HepG2 (cell line): ENCODE results near the gene ERF. TPM values are rescaled to one million over a fixed set of nuclear protein-coding genes. Genes with fewer than 3 reads are reported as not detected.
A peak's percentile ranks its signal among the peaks of the same experiment; 100 is the strongest.

ENCODE experiments used
- CC2D1A ChIP-seq: sonication (generic); formaldehyde crosslinking; IDR thresholded peaks from 2 replicates; pipeline ENCODE4 v1.8.1; 2023; ENCODE audit warnings: mild to moderate bottlenecking, missing genetic modification reagents
- FOXA1 ChIP-seq, 2 experiments: fragments of 450-650 bp in 1 of 2; sonication (generic) in 1 of 2; formaldehyde crosslinking in 1 of 2; IDR thresholded peaks; 2 replicates each; pipeline versions ENCODE4 v1.4.0 to v1.6.1; 2016 to 2020; ENCODE audit warnings: missing genetic modification reagents in 1 of 2
- FOXO1 ChIP-seq: sonication (generic); formaldehyde crosslinking; IDR thresholded peaks from 2 replicates; pipeline ENCODE4 v1.4.0; 2020; ENCODE audit warnings: missing genetic modification reagents
- HDAC6 ChIP-seq: fragments of 200-600 bp; sonication (generic); IDR thresholded peaks from 2 replicates; pipeline ENCODE4 v1.7.0; 2017; ENCODE audit warnings: mild to moderate bottlenecking, antibody characterized with exemption, low read length, low read depth
- NFE2 ChIP-seq: sonication (generic); formaldehyde crosslinking; IDR thresholded peaks from 2 replicates; pipeline ENCODE4 v1.4.0; 2020; ENCODE audit warnings: missing genetic modification reagents
- NPAS2 ChIP-seq: sonication (generic); formaldehyde crosslinking; IDR thresholded peaks from 2 replicates; pipeline ENCODE4 v1.8.0; 2022; ENCODE audit warnings: mild to moderate bottlenecking, missing genetic modification reagents, borderline replicate concordance
- RAD51 ChIP-seq: fragments of 450-650 bp; IDR thresholded peaks from 2 replicates; pipeline ENCODE4 v1.6.1; 2016; ENCODE audit warnings: borderline replicate concordance
- ZBTB42 ChIP-seq: sonication (generic); formaldehyde crosslinking; IDR thresholded peaks from 2 replicates; pipeline ENCODE4 v1.5.0; 2020; ENCODE audit warnings: mild to moderate bottlenecking, missing genetic modification reagents
- ZNF143 ChIP-seq: sonication (generic); formaldehyde crosslinking; IDR thresholded peaks from 2 replicates; pipeline ENCODE4 v1.4.0; 2020; ENCODE audit warnings: missing genetic modification reagents
- ZNF552 ChIP-seq: sonication (generic); formaldehyde crosslinking; IDR thresholded peaks from 2 replicates; pipeline ENCODE4 v1.9.0; 2022; ENCODE audit warnings: missing genetic modification reagents, mild to moderate bottlenecking, borderline replicate concordance
- ZSCAN20 ChIP-seq: sonication (generic); formaldehyde crosslinking; IDR thresholded peaks from 2 replicates; pipeline ENCODE4 v1.4.0; 2020; ENCODE audit warnings: missing genetic modification reagents, mild to moderate bottlenecking, borderline replicate concordance
- ZSCAN29 ChIP-seq: sonication (generic); formaldehyde crosslinking; conservative IDR thresholded peaks from 2 replicates; pipeline ENCODE4 v1.4.0; 2020; ENCODE audit warnings: mild to moderate bottlenecking, missing genetic modification reagents
- polyA plus RNA-seq, 8 experiments: library from polyadenylated mRNA; depleted of rRNA in 3 of 8; stranded (reverse) in 7 of 8; unstranded in 1 of 8; fragments of >200 nt; fragmentation: Illumina TruSeq in 4 of 8; extraction: Trizol in 4 of 8; gene quantifications; 2 replicates each; pipeline versions ENCODE4 v1.2.1 to v1.2.3, GENCODE V29; 2011 to 2016; ENCODE audit warnings: low read depth in 4 of 8, missing spikeins in 1 of 8, mixed read lengths in 1 of 8; ENCODE audit not compliant: insufficient read depth in 1 of 8
- total RNA-seq, 5 experiments: library from RNA; depleted of rRNA; stranded (reverse); fragments of >200 nt; fragmentation: Illumina TruSeq; extraction: Trizol; gene quantifications; 2 replicates each; pipeline ENCODE4 v1.2.3, GENCODE V29; 2016; ENCODE audit warnings: low read depth in 1 of 5
- TF ChIP-seq, protein P1 (sequence below): sonication (generic); formaldehyde crosslinking; IDR thresholded peaks from 2 replicates; pipeline ENCODE4 v1.5.0; 2020; ENCODE audit warnings: missing genetic modification reagents
- TF ChIP-seq, protein P2 (sequence below): sonication (generic); formaldehyde crosslinking; IDR thresholded peaks from 2 replicates; pipeline ENCODE4 v1.4.0; 2020; ENCODE audit warnings: missing genetic modification reagents, borderline replicate concordance
- TF ChIP-seq, protein P3 (sequence below): sonication (generic); formaldehyde crosslinking; IDR thresholded peaks from 2 replicates; pipeline ENCODE4 v1.4.0; 2020; ENCODE audit warnings: missing genetic modification reagents, mild to moderate bottlenecking, borderline replicate concordance
- TF ChIP-seq, protein P4 (sequence below): IDR thresholded peaks from 2 replicates; pipeline ENCODE4 v1.6.1; 2016; ENCODE audit warnings: mild to moderate bottlenecking, missing biosample characterization, missing genetic modification reagents
- TF ChIP-seq, protein P5 (sequence below): sonication (generic); formaldehyde crosslinking; IDR thresholded peaks from 2 replicates; pipeline ENCODE4 v1.4.0; 2020; ENCODE audit warnings: missing genetic modification reagents, borderline replicate concordance
- TF ChIP-seq, protein P6 (sequence below): sonication (generic); formaldehyde crosslinking; IDR thresholded peaks from 2 replicates; pipeline ENCODE4 v1.5.0; 2020; ENCODE audit warnings: missing genetic modification reagents, mild to moderate bottlenecking, borderline replicate concordance

ERF gene
- total and polyA plus RNA-seq, 2 of the 13 experiments (the other 11 are each of a cell fraction or from before 2014, with no cell fraction given), result 67.1 to 69.9 TPM

DNA sequence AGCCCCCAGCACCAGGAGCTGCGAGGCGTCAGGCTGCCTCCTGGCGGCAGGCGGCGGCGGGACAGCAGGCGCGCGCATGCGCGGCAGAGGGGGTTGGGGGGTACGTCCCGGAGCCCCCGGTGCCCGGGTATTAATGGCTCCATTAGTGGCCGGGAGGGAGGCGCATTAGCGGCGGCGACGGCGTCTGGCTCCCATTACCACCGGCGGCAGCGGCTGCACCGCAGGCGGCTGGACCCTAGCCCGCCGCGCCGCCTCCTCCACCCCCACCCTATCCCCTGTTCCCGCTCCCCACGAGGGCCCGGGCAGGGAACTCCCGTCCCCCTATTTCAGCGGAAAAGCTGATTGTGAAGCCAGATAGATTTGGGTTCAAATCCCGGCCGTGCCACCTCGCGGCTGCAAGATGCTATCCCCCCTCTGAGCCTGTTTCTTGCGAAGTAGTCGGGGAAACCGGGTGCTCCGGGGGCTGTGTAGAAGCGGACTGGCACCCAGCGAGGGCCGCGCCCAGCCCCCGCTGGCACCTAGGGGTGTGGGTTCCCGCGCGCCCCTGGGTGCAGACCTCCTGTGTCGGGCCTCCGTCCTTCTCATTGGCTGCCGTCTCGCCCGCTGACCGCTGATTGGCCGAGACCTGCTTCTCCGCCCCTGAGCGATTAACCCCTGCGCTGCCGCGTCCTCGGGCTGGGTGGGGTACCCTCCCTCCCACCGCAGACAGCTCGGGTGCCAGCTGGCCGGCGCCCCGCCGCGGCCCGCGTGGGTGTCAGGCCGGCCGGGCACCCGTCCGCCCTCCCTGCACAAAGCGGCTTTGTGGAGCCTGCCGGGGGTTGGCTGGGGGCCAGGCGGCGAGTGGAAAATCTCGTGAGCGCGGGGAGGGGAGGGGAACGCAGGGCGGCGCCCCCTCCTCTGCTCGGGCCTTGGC lies 25.2 kb upstream of the ERF start (continued):
- TF ChIP-seq RAD51 (no peak), FOXA1 (IDR thresholded peaks at IDR 0.05) (no peak), FOXA1 (CRISPR knock-in tag; IDR thresholded peaks at IDR 0.05) (no peak), ZSCAN20 (CRISPR knock-in tag) (peak; percentile 70; the same call in 1 of the 2 replicates), NFE2 (CRISPR knock-in tag) (no peak), CC2D1A (no peak), NPAS2 (CRISPR knock-in tag) (no peak), ZBTB42 (CRISPR knock-in tag) (no peak), FOXO1 (no peak), HDAC6 (no peak), ZSCAN29 (CRISPR knock-in tag) (no peak), ZNF552 (CRISPR knock-in tag) (peak; percentile 10; the same call in 1 of the 2 replicates), ZNF143 (CRISPR knock-in tag) (peak; percentile 7; the same call in 1 of the 2 replicates)
- TF ChIP-seq, protein P1, sequence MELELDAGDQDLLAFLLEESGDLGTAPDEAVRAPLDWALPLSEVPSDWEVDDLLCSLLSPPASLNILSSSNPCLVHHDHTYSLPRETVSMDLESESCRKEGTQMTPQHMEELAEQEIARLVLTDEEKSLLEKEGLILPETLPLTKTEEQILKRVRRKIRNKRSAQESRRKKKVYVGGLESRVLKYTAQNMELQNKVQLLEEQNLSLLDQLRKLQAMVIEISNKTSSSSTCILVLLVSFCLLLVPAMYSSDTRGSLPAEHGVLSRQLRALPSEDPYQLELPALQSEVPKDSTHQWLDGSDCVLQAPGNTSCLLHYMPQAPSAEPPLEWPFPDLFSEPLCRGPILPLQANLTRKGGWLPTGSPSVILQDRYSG (CRISPR knock-in tag), result peak; percentile 31; the same call in 1 of the 2 replicates
- TF ChIP-seq, protein P2, sequence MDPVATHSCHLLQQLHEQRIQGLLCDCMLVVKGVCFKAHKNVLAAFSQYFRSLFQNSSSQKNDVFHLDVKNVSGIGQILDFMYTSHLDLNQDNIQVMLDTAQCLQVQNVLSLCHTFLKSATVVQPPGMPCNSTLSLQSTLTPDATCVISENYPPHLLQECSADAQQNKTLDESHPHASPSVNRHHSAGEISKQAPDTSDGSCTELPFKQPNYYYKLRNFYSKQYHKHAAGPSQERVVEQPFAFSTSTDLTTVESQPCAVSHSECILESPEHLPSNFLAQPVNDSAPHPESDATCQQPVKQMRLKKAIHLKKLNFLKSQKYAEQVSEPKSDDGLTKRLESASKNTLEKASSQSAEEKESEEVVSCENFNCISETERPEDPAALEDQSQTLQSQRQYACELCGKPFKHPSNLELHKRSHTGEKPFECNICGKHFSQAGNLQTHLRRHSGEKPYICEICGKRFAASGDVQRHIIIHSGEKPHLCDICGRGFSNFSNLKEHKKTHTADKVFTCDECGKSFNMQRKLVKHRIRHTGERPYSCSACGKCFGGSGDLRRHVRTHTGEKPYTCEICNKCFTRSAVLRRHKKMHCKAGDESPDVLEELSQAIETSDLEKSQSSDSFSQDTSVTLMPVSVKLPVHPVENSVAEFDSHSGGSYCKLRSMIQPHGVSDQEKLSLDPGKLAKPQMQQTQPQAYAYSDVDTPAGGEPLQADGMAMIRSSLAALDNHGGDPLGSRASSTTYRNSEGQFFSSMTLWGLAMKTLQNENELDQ, result no peak
- TF ChIP-seq, protein P3, sequence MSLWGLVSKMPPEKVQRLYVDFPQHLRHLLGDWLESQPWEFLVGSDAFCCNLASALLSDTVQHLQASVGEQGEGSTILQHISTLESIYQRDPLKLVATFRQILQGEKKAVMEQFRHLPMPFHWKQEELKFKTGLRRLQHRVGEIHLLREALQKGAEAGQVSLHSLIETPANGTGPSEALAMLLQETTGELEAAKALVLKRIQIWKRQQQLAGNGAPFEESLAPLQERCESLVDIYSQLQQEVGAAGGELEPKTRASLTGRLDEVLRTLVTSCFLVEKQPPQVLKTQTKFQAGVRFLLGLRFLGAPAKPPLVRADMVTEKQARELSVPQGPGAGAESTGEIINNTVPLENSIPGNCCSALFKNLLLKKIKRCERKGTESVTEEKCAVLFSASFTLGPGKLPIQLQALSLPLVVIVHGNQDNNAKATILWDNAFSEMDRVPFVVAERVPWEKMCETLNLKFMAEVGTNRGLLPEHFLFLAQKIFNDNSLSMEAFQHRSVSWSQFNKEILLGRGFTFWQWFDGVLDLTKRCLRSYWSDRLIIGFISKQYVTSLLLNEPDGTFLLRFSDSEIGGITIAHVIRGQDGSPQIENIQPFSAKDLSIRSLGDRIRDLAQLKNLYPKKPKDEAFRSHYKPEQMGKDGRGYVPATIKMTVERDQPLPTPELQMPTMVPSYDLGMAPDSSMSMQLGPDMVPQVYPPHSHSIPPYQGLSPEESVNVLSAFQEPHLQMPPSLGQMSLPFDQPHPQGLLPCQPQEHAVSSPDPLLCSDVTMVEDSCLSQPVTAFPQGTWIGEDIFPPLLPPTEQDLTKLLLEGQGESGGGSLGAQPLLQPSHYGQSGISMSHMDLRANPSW, result no peak
- TF ChIP-seq, protein P4, sequence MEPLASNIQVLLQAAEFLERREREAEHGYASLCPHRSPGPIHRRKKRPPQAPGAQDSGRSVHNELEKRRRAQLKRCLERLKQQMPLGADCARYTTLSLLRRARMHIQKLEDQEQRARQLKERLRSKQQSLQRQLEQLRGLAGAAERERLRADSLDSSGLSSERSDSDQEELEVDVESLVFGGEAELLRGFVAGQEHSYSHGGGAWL (CRISPR knock-in tag), result no peak
- TF ChIP-seq, protein P5, sequence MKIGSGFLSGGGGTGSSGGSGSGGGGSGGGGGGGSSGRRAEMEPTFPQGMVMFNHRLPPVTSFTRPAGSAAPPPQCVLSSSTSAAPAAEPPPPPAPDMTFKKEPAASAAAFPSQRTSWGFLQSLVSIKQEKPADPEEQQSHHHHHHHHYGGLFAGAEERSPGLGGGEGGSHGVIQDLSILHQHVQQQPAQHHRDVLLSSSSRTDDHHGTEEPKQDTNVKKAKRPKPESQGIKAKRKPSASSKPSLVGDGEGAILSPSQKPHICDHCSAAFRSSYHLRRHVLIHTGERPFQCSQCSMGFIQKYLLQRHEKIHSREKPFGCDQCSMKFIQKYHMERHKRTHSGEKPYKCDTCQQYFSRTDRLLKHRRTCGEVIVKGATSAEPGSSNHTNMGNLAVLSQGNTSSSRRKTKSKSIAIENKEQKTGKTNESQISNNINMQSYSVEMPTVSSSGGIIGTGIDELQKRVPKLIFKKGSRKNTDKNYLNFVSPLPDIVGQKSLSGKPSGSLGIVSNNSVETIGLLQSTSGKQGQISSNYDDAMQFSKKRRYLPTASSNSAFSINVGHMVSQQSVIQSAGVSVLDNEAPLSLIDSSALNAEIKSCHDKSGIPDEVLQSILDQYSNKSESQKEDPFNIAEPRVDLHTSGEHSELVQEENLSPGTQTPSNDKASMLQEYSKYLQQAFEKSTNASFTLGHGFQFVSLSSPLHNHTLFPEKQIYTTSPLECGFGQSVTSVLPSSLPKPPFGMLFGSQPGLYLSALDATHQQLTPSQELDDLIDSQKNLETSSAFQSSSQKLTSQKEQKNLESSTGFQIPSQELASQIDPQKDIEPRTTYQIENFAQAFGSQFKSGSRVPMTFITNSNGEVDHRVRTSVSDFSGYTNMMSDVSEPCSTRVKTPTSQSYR (CRISPR knock-in tag), result 0 out of 2 replicates have a peak, but pooled peaks have one; percentile 13
- TF ChIP-seq, protein P6, sequence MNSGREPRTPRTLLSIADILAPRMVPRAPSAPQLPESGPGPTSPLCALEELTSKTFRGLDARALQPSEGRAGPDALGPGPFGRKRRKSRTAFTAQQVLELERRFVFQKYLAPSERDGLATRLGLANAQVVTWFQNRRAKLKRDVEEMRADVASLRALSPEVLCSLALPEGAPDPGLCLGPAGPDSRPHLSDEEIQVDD, result no peak
